HUES48 (cell line): ENCODE data around the gene MGAT5.

Source experiments
- H3K27ac ChIP-seq: one replicate; pipeline ENCODE4 v1.7.0; 2013; ENCODE audit warnings: low read depth, low read length, inconsistent platforms
- H3K27me3 ChIP-seq: 2 replicates; pipeline ENCODE4 v1.6.1; 2013; ENCODE audit warnings: mild to moderate bottlenecking, low read length; ENCODE audit not compliant: control insufficient read depth, insufficient read depth
- H3K36me3 ChIP-seq: 2 replicates; pipeline ENCODE4 v1.6.1; 2013; ENCODE audit warnings: low read length; ENCODE audit not compliant: control insufficient read depth, insufficient read depth
- H3K4me1 ChIP-seq: 2 replicates; pipeline ENCODE4 v1.6.1; 2013; ENCODE audit warnings: mild to moderate bottlenecking, low read length; ENCODE audit not compliant: control insufficient read depth, insufficient read depth
- H3K4me3 ChIP-seq: 2 replicates; pipeline ENCODE4 v1.5.1; 2013; ENCODE audit warnings: mild to moderate bottlenecking, low read depth, low read length
- H3K9ac ChIP-seq: 2 replicates; pipeline ENCODE4 v1.6.1; 2013; ENCODE audit warnings: mild to moderate bottlenecking, low read depth, low read length, moderate library complexity
- H3K9me3 ChIP-seq: 2 replicates; pipeline ENCODE4 v1.6.1; 2013; ENCODE audit warnings: low read length; ENCODE audit not compliant: control insufficient read depth, insufficient read depth

Gene MGAT5

GRCh38 chr2:134278553-134278952 lies 24.7 kb downstream of the MGAT5 start:
- Histone ChIP-seq H3K4me1 (0 out of 2 replicates have a peak, but pooled peaks cover 7% of the 10 kb centered on the region), H3K36me3 (no peaks in the 10 kb centered on the region), H3K4me3 (no peak overlapping the region), H3K27me3 (no peaks in the 10 kb centered on the region), H3K27ac (no peak overlapping the region), H3K9me3 (no peaks in the 10 kb centered on the region), H3K9ac (no peak overlapping the region)

- no peaks in the 10 kb centered on the region for H3K9me3 ChIP-seq
- H3K36me3 ChIP-seq = no peaks in the 10 kb centered on the region
- no peak overlapping the region for H3K4me3 ChIP-seq
- no peaks in the 10 kb centered on the region for H3K27me3 ChIP-seq
- H3K27ac ChIP-seq = no peak overlapping the region
- 0 out of 2 replicates have a peak, but pooled peaks cover 4% of the 10 kb centered on the region for H3K4me1 ChIP-seq
- H3K9ac ChIP-seq = no peak overlapping the region
These were observed 25.5 kb downstream of the MGAT5 start for GRCh38 chr2:134279417-134279816.

GRCh38 chr2:134280231-134280630 lies 26.4 kb downstream of the MGAT5 start:
- no peaks in the 10 kb centered on the region for H3K27me3 ChIP-seq
- no peaks in the 10 kb centered on the region for H3K36me3 ChIP-seq
- H3K4me1 ChIP-seq = no peaks in the 10 kb centered on the region
- H3K4me3 ChIP-seq = no peak overlapping the region
- no peaks in the 10 kb centered on the region for H3K9me3 ChIP-seq
- no peak overlapping the region for H3K27ac ChIP-seq
- H3K9ac ChIP-seq = no peak overlapping the region

GRCh38 chr2:134280726-134281125 lies 26.9 kb downstream of the MGAT5 start:
- Histone ChIP-seq H3K4me3 (no peak overlapping the region), H3K9me3 (no peaks in the 10 kb centered on the region), H3K4me1 (no peaks in the 10 kb centered on the region), H3K9ac (no peak overlapping the region), H3K27me3 (no peaks in the 10 kb centered on the region), H3K36me3 (no peaks in the 10 kb centered on the region), H3K27ac (no peak overlapping the region)

- H3K4me3 ChIP-seq = no peak overlapping the region
- no peaks in the 10 kb centered on the region for H3K4me1 ChIP-seq
- H3K36me3 ChIP-seq = no peaks in the 10 kb centered on the region
- H3K27ac ChIP-seq = no peak overlapping the region
- no peak overlapping the region for H3K9ac ChIP-seq
- H3K9me3 ChIP-seq = no peaks in the 10 kb centered on the region
- no peaks in the 10 kb centered on the region for H3K27me3 ChIP-seq
These were observed 28.0 kb downstream of the MGAT5 start for GRCh38 chr2:134281815-134282419.

GRCh38 chr2:134282629-134283400 lies 28.9 kb downstream of the MGAT5 start:
- H3K27me3 ChIP-seq = no peaks in the 10 kb centered on the region
- no peak overlapping the region for H3K9ac ChIP-seq
- no peaks in the 10 kb centered on the region for H3K4me1 ChIP-seq
- H3K36me3 ChIP-seq = no peaks in the 10 kb centered on the region
- no peaks in the 10 kb centered on the region for H3K9me3 ChIP-seq
- H3K27ac ChIP-seq = no peak overlapping the region
- no peak overlapping the region for H3K4me3 ChIP-seq

GRCh38 chr2:134283661-134284060 lies 29.8 kb downstream of the MGAT5 start:
- no peak overlapping the region for H3K9ac ChIP-seq
- no peak overlapping the region for H3K4me3 ChIP-seq
- no peaks in the 10 kb centered on the region for H3K4me1 ChIP-seq
- H3K27me3 ChIP-seq = no peaks in the 10 kb centered on the region
- no peaks in the 10 kb centered on the region for H3K9me3 ChIP-seq
- no peaks in the 10 kb centered on the region for H3K36me3 ChIP-seq
- no peak overlapping the region for H3K27ac ChIP-seq

- Histone ChIP-seq H3K4me1 (no peaks in the 10 kb centered on the region), H3K9ac (no peak overlapping the region), H3K27me3 (no peaks in the 10 kb centered on the region), H3K4me3 (no peak overlapping the region), H3K9me3 (no peaks in the 10 kb centered on the region), H3K36me3 (no peaks in the 10 kb centered on the region), H3K27ac (no peak overlapping the region)
These were observed 30.3 kb downstream of the MGAT5 start for GRCh38 chr2:134284119-134284670.

- no peak overlapping the region for H3K4me3 ChIP-seq
- H3K9me3 ChIP-seq = no peaks in the 10 kb centered on the region
- H3K4me1 ChIP-seq = no peaks in the 10 kb centered on the region
- H3K27ac ChIP-seq = no peak overlapping the region
- H3K9ac ChIP-seq = no peak overlapping the region
- no peaks in the 10 kb centered on the region for H3K27me3 ChIP-seq
- no peaks in the 10 kb centered on the region for H3K36me3 ChIP-seq
These were observed 33.5 kb downstream of the MGAT5 start for GRCh38 chr2:134287323-134287722.

GRCh38 chr2:134288814-134289213 lies 34.9 kb downstream of the MGAT5 start:
- Histone ChIP-seq H3K4me1 (no peaks in the 10 kb centered on the region), H3K9ac (no peak overlapping the region), H3K36me3 (no peaks in the 10 kb centered on the region), H3K9me3 (no peaks in the 10 kb centered on the region), H3K4me3 (no peak overlapping the region), H3K27ac (no peak overlapping the region), H3K27me3 (no peaks in the 10 kb centered on the region)

- no peak overlapping the region for H3K9ac ChIP-seq
- no peaks in the 10 kb centered on the region for H3K4me1 ChIP-seq
- no peaks in the 10 kb centered on the region for H3K9me3 ChIP-seq
- no peak overlapping the region for H3K4me3 ChIP-seq
- no peaks in the 10 kb centered on the region for H3K36me3 ChIP-seq
- no peaks in the 10 kb centered on the region for H3K27me3 ChIP-seq
- H3K27ac ChIP-seq = no peak overlapping the region
These were observed 35.4 kb downstream of the MGAT5 start for GRCh38 chr2:134289225-134289624.
